ENCODE measurements around the gene GDI2. TPM values are rescaled to one million over a fixed set of nuclear protein-coding genes. Genes with fewer than 3 reads are reported as not detected.

Gene GDI2
- total and polyA plus RNA-seq, 4 donors = 64.2 to 300 (median 164) TPM

- DNase-seq = no peak
- WGBS, 2 donors = 80 to 89% methylated on average over 2 of the region's 2 CpGs
- peaks cover 35 to 63% (median 43%) of the 10 kb centered on the region in 4 donors for H3K36me3 ChIP-seq (ENCODE audit: control insufficient read depth in 4 of 4, insufficient read depth in 4 of 4, low read length in 4 of 4)
These were observed 52.7 kb downstream of the GDI2 start for GRCh38 chr10:5760515-5760914.

DNA sequence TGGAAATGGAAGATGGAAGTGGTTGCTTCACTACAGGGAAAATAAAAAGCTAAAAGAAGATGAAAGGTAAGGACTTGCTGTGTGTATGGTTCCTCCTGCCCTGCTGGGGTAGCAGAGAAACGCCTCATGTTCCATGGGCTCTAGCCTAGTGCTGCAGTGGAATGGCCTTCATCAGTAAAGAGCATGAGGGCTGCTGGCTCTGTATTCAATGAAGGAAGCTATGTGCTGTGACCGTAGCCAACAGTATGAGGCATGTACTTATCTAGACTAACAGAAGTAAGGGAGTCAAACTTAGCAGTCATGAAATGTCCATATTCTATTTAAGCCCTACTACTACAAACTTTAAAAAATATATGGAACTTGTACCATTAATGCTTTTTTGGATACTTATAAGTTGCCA is 54.3 kb downstream of the GDI2 start:
- 96 to 99% methylated on average over 2 of the region's 2 CpGs for WGBS, 2 donors
- DNase-seq (no peak), ATAC-seq (ENCODE audit: insufficient read depth, low FRiP score) (no peak)
- Histone ChIP-seq H3K36me3 (ENCODE audit: control insufficient read depth in 4 of 4, insufficient read depth in 4 of 4, low read length in 4 of 4) (peaks cover 23 to 47% (median 29%) of the 10 kb centered on the region in 4 donors), H3K4me3 (no peak overlapping the region), H3K9me3 (ENCODE audit: control insufficient read depth in 4 of 4, insufficient read depth in 3 of 4, low read length in 3 of 4) (no peaks in the 10 kb centered on the region), H3K9ac (ENCODE audit: insufficient read depth in 1 of 2, low read length in 2 of 2) (no peak overlapping the region), H3K27ac (ENCODE audit: low read depth in 1 of 2, low read length in 1 of 2) (no peak overlapping the region), H3K4me1 (ENCODE audit: control insufficient read depth in 5 of 5, insufficient read depth in 5 of 5, low read length in 5 of 5) (no peaks in the 10 kb centered on the region), H3K27me3 (ENCODE audit: control insufficient read depth in 3 of 3, insufficient read depth in 3 of 3, low read length in 2 of 3) (no peaks in the 10 kb centered on the region)
- TF ChIP-seq CTCF (IDR thresholded peaks at IDR 0.05; ENCODE audit: control extremely low read depth, extremely low read depth) = no peak

More at GRCh38 chr10:5760515-5760914, 52.7 kb downstream of the GDI2 start:
- Histone ChIP-seq H3K9me3 (ENCODE audit: control insufficient read depth in 4 of 4, insufficient read depth in 3 of 4, low read length in 3 of 4) (no peaks in the 10 kb centered on the region), H3K4me3 (no peak overlapping the region), H3K9ac (ENCODE audit: insufficient read depth in 1 of 2, low read length in 2 of 2) (no peak overlapping the region), H3K27ac (ENCODE audit: low read depth in 1 of 2, low read length in 1 of 2) (no peak overlapping the region), H3K27me3 (ENCODE audit: control insufficient read depth in 3 of 3, insufficient read depth in 3 of 3, low read length in 2 of 3) (no peaks in the 10 kb centered on the region), H3K4me1 (ENCODE audit: control insufficient read depth in 5 of 5, insufficient read depth in 5 of 5, low read length in 5 of 5) (no peaks in the 10 kb centered on the region)
- TF ChIP-seq CTCF (IDR thresholded peaks at IDR 0.05; ENCODE audit: control extremely low read depth, extremely low read depth) = no peak
- no peak for ATAC-seq (ENCODE audit: insufficient read depth, low FRiP score)

- no peaks in the 10 kb centered on the region for H3K4me1 ChIP-seq (ENCODE audit: control insufficient read depth in 5 of 5, insufficient read depth in 5 of 5, low read length in 5 of 5)
- DNase-seq (no peak), ATAC-seq (ENCODE audit: insufficient read depth, low FRiP score) (no peak)
- WGBS, 2 donors = 94% methylated on average over 3 of the region's 3 CpGs
- H3K9me3 ChIP-seq (ENCODE audit: control insufficient read depth in 4 of 4, insufficient read depth in 3 of 4, low read length in 3 of 4) = no peaks in the 10 kb centered on the region
- no peak for TF ChIP-seq CTCF (IDR thresholded peaks at IDR 0.05; ENCODE audit: control extremely low read depth, extremely low read depth)
- peaks cover 23 to 44% (median 29%) of the 10 kb centered on the region in 4 donors for H3K36me3 ChIP-seq (ENCODE audit: control insufficient read depth in 4 of 4, insufficient read depth in 4 of 4, low read length in 4 of 4)
- H3K27ac ChIP-seq (ENCODE audit: low read depth in 1 of 2, low read length in 1 of 2) = no peak overlapping the region
- H3K27me3 ChIP-seq (ENCODE audit: control insufficient read depth in 3 of 3, insufficient read depth in 3 of 3, low read length in 2 of 3) = no peaks in the 10 kb centered on the region
- H3K9ac ChIP-seq (ENCODE audit: insufficient read depth in 1 of 2, low read length in 2 of 2) = no peak overlapping the region
- H3K4me3 ChIP-seq = no peak overlapping the region
These were observed 55.3 kb downstream of the GDI2 start for GRCh38 chr10:5757766-5758517.
